Amygdala (tissue), 56 donors: ENCODE measurements around the gene ZBTB33.

Experiments
- DNase-seq, 56 donors: peaks; one replicate each; lab custom pipeline; 2025; lab: John Stamatoyannopoulos, UW

ZBTB33 gene

DNA sequence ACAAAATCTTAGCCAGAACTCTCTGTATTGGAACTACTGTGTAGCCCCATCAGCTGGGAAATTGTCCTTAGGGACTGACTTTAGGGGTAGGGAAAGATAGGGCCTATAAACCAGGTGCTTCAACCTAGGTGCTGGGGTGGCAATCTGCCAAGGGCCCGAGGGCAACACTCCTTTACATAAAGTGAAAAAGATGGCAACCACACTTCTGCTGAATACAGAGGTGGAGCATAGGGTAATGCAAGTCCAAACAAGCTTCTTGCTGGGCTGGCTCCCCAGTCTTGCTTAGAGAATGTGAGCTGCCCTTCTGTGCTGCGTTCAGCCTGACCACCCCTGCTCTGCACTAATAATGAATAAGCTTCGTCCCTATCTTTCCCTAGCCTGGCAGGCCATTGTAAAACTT, 9.8 kb downstream of the ZBTB33 start:
- DNase-seq, result no peak

DNA sequence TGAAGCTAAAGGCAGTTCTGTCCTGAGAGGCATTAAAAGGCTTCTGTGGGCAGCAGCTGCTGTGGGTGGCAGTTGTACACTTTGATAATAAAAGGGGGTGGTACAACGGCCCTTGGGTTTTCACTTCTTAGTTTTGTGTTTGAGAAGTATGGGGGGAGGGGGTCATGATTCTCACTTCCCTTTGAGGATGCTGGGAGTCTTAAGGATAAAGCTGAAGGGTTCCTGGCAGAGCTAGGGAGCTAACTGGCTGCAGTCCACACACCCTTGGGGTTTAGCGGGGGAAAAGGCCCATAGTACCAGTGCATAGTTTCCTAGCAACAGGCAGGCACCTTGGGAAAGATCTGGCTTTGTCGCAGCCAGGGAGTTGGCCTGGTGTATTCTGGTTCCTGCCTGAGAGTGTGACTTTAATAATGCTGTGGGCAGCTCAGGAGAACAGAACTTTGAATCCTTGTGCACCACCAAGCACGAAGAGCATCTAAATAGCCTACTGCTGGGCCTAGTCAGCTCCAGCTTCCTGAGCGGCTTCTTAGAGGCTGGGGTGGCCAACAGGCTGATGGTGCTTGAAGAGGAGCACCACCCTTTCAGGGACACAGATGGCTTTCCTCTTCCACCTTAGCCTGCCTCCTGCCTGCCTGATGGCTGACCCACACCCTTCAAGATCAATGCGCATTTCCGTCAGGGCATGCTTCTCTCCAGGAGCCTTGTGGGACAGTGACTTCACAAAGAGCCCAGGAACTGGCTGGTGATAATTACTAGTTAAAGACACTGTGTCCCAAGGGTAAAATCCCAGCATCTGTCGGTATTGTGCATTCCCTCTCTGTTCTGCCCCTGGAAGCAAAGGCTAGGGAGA, 12.5 kb downstream of the ZBTB33 start:
- peak in 30 of 56 donors; percentile 0 to 52 (median 8) for DNase-seq

DNA sequence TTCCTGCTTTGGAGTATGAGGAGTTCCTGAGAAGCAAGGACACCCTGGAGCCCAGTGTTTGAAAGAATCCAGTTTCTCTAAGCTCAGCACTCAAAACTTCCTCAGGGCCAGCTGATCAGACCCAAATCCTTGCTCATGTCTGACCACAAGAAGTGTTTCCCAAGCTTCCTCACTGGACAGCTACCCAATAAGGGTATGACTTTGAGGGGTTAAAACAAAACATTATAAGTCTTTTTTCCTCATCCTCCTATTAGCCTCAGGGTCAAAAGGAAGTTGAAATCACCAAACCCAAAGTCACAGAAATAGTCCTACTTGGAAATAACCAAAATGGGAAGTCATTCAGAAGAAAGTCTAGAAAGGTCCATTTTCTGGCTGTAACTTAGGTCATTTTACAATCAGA, 13.7 kb downstream of the ZBTB33 start:
- DNase-seq, result peak in 1 of 56 donors; percentile 0

DNA sequence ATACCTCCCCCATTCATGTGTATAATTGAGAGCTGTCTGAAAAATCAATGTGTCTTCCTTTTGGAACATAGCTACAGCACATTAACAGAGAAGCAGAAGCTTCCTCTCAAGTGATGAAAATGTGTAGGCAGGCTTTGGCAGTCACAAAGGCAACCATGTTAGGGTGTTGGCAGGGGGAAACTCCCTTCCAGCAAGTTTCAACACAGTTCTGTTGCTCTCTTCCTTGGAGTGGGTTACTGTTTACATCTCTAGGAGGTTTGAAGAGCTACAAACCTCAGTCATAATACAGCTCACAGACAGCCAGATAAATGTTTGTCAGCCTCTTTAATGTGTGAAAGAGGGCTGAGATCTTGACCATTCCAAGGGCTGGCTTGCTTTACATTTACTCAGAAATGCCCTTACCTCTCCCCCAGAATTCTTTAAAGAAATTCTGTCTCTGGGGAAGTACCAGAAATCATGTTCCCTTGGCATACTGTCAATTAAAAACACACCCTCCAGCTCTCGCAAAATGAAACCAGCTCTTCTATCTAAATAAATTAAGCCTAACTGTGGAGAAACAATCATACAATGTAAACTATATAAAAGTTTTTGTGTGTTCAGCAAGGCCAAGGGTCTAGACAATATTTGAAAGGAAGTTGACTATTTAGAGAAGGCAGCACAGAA, 18.9 kb downstream of the ZBTB33 start:
- no peak for DNase-seq

DNA sequence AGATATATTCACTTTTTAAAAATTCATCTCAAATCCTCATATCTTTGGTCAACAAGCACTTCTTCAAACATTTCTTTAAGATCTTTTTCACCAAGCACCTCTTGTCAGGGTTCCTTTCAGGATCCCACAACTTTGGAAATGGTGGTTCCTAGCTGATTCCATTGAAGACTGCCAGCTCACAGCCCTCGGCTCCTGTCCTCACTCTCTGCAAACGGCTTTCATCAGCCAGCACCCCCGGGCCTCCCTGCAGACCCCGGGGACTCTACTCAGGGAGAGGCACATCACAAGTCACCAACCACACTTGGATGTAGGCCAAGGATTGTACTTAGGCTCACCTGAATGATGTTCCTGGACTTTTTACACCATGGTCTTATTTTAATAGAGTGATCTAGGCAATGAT, 20.0 kb downstream of the ZBTB33 start:
- no peak for DNase-seq

DNA sequence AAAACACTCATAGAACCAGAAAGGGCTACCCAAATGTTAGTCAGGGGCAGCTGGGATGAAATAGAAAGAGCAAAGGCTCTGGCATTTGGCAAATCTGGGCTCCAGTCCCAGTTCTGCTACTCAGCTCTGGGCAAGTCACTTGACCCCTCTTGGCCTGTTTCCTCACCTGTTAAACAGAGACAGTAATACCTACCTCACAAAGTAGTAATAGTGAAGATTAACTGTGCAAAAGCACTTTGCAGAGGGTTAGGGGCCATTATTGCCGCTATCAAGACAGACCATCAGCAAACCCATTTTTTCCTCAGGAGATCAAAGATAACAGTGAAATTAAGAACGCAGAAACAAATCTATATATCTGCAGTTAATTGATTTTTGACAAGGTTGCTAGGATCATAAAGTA, 20.6 kb downstream of the ZBTB33 start:
- peak in 1 of 56 donors; percentile 0 for DNase-seq

DNA sequence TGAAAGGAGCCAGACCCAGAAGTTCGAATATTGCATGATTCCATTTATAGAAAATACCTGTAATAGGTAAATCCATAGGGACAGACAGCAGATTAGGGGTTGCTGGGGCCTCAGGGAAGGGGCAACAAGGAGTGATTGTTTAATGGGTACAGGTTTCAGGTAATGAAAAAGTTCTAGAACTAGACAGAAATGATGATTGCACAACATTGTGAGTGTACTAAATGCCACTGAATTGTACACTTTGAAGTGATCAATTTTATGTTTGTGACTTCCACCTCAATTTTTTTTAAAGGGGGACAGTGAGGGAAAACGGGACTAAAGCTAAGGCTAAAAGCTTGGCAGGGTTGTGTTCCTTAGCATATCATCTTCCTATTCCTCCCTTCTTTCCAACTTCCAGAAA, 23.5 kb downstream of the ZBTB33 start:
- DNase-seq, result no peak

DNA sequence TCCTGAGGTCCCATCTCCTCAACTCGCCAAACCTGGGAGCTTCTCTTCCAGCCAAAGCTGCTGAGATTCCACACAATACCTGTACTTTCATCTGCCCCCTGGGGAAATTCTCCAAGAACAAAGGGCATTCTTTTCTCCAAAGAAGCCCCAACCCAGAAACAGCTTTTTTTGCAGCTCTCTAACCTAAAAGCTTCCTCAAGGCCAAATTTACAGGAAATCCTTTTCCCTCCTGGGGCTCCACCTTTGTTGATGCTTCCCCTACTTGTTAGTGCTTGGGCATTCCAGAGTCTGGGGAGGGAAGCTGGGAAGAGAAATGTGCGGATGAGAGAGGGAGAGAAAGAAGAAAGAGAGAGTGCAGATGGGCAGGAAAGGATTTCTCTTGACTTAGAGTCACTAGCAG, 24.3 kb downstream of the ZBTB33 start:
- no peak for DNase-seq

- no peak for DNase-seq
Measured at GRCh38 chrX:120281021-120281624, 30.5 kb downstream of the ZBTB33 start.

GRCh38 chrX:120281761-120282160, 31.1 kb downstream of the ZBTB33 start:
- DNase-seq, result no peak

DNA sequence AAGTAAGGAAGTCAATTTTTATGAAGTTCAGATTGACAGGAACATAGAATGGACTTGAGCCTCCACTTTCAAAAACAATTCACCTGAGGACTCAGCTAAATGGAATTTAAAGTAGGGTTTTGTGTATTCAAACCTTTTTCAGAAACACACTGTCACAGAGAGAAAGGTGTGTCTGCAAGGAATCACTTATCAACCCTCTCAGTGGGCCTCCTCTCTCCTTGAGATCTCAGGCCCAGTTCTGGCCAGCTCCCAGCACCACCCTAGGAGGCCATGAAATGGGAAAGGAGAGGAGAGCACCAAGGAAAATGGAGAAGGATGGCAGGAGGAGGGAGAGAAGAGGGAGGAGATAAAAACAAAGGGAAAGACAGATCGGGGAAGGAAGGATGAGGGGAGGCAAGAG, 32.1 kb downstream of the ZBTB33 start:
- DNase-seq, result no peak

DNA sequence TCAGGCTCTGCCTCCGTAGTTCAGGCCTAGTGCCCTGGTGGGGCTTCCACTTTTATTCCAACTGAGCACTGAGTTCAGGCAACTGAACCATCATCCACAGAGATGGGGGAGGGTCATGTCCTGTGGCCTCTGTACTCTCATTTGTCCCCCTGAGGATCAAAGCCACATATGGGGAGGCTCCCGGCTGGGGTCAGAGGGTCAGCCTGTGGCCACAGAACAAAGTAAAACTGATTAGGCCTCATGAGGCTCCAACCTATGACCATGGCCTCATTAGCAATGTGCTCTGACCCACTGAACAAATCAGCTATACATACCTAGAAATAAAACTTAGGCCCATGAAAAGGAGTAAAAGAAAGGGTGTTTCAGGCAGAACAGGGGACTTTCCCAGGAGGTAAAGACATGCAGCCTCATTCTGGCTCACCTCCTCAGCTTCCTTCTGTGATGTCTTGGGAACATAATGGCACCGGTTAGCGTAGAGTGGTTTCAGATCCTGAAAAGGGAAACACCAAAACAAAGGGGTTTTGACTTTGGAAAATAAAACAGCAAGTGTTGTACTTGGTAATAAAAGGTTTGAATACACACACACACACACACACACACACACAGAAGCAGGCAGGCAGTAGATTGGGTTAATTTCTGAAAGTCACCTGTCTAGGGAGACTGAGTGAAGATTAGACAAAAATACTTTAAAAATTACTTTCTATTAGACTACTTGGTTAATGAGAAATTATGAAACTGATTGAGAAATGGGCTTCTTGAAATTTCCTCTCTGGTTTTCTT, 36.3 kb downstream of the ZBTB33 start:
- DNase-seq, result no peak

DNA sequence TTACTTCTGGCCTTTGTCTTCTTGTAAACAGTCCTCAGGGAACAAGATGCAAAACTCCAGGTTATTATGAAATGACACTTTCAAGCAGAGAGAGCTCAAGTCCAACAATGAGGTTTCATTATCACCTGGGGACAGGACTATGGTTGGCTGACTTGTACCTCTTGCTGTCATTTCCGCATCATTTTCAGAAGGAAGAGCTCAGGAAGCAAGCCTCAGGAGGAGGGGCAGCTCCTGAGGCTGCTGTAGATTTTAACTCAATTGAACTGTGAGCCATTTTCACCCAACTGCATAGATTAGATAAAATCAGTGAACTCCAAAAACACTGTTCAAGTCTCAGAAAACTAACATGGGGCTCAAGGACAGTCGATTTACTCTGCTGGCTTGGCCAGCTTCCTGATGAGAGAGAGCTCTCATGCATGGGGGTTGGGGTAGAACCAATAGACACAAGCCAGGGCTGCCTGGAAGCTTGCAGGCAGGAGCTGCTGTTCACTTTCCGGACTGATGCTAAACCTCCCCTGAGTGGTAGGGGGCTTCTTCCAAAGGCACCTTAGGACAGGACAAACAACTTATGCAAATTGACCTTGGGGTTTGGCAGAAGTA, 37.0 kb downstream of the ZBTB33 start:
- DNase-seq, result no peak

- no peak for DNase-seq
Measured at GRCh38 chrX:120290107-120290506, 39.5 kb downstream of the ZBTB33 start.

GRCh38 chrX:120291211-120291610, 40.6 kb downstream of the ZBTB33 start:
- no peak for DNase-seq

DNA sequence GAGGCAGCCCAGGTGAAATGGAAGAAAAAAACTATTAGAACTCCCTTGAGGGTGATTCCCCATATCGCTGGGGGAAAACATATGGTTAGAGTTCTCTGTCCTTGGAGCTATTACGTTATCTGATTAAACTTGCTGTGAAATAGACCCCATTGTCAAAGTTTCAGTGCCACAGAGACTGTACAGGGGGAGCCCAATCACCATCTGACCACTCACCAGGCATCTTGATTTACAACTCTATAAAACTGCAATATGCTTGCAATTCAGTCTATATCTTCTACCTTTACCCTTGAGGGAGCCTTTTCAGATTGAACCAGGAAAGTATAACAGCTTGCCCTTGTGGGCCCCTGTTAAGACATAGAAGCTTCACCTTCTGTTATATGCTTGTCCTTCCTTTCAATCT, 42.4 kb downstream of the ZBTB33 start:
- DNase-seq, result no peak

DNA sequence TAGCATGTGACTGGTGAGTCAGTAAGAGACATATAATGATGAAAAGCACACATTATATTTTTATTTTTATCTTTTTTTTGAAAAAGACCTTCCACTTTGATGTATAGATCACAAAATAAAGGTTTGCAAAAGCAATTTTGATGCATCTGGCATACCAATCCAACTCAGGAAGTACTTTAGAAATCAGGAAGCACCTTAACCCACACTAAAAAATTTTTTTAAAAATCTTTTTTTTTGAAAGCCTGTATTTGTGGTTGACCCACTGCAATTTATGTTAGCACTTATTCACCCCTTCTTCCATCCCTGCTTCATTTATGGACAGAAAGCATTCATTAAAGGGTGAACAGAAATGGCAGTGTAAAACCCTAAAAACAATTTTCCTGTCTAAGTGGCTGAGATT, 44.0 kb downstream of the ZBTB33 start:
- no peak for DNase-seq

DNA sequence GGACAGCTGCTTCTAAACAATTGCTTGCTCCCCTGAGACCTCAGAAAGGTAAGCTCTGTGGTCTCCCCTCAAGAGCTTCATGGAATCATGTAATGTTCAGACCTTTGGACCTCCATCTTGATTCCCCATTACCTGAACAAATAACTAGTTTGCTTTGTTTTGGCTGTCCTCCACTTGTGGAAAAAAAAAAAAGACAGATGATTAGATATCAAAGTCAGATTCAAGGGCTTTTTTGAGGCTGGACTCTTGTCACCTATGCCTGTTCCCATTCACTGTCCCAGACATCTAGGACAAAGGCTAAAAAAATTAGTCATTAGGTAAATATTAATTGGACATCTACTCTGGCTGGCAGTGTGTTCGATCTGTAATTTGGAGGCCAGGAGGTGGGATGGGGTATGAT, 47.3 kb downstream of the ZBTB33 start:
- DNase-seq, result no peak

- DNase-seq, result no peak
Measured at GRCh38 chrX:120299928-120300327, 49.3 kb downstream of the ZBTB33 start.

GRCh38 chrX:120301497-120301896, 50.9 kb downstream of the ZBTB33 start:
- no peak for DNase-seq

- DNase-seq, result no peak
Measured at GRCh38 chrX:120301960-120302359, 51.3 kb downstream of the ZBTB33 start.
